Hepatocyte (in vitro differentiated cells): ENCODE results near the gene CAPN15.

Experiments
- EZH2 ChIP-seq: fragments of 200-600 bp; sonication (generic); IDR thresholded peaks from 2 replicates; pipeline ENCODE4 v1.6.1; 2016; ENCODE audit warnings: antibody characterized with exemption, mild to moderate bottlenecking, borderline replicate concordance
- EZH2phosphoT487 ChIP-seq: fragments of 200-600 bp; sonication (generic); IDR thresholded peaks from one replicate; pipeline ENCODE4 v1.6.1; 2018; ENCODE audit warnings: antibody characterized with exemption, mild to moderate bottlenecking, low read depth, moderate library complexity; ENCODE audit not compliant: unreplicated experiment, severe bottlenecking
- TF ChIP-seq, protein P1 (sequence below): fragments of 200-600 bp; sonication (generic); IDR thresholded peaks from 2 replicates; pipeline ENCODE4 v1.5.1; 2016; ENCODE audit warnings: antibody characterized with exemption, mild to moderate bottlenecking; ENCODE audit not compliant: poor library complexity

DNA sequence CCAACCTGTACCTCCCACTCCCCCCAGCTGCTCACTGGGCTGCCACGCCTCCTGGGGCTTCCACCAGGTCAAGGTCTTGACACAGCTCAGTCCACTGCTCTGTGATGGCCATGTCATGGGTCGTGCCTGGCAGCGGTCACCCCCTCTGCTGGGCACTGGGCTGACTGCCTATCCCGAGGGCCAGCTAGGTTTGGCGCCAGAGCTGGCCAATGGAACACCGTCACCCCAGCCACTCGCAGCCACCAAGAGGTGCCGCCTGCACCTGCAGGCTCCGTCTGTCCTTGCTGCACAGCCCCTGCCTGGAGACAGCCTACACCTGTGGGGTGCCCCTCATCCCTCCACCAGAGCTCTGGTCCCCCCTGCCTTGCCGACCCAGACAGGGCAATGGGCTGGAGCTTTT is 57.8 kb downstream of the CAPN15 start:
- TF ChIP-seq, protein P1, sequence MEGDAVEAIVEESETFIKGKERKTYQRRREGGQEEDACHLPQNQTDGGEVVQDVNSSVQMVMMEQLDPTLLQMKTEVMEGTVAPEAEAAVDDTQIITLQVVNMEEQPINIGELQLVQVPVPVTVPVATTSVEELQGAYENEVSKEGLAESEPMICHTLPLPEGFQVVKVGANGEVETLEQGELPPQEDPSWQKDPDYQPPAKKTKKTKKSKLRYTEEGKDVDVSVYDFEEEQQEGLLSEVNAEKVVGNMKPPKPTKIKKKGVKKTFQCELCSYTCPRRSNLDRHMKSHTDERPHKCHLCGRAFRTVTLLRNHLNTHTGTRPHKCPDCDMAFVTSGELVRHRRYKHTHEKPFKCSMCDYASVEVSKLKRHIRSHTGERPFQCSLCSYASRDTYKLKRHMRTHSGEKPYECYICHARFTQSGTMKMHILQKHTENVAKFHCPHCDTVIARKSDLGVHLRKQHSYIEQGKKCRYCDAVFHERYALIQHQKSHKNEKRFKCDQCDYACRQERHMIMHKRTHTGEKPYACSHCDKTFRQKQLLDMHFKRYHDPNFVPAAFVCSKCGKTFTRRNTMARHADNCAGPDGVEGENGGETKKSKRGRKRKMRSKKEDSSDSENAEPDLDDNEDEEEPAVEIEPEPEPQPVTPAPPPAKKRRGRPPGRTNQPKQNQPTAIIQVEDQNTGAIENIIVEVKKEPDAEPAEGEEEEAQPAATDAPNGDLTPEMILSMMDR: no peak
- TF ChIP-seq EZH2: no peak
- no peak for TF ChIP-seq EZH2phosphoT487
